K562 (cell line): Measurements from ENCODE around the gene CD2. TPM values are rescaled to one million over a fixed set of nuclear protein-coding genes. Genes with fewer than 3 reads are reported as not detected.

Experiments used
- ILK ChIP-seq: fragments of 450-650 bp; IDR thresholded peaks from 2 replicates; pipeline ENCODE4 v1.6.1; 2016; ENCODE audit warnings: missing genetic modification characterization, low read depth, mild to moderate bottlenecking, missing compliant biosample characterization, moderate library complexity, borderline replicate concordance
- IRF2 ChIP-seq: sonication (generic); formaldehyde crosslinking; IDR thresholded peaks from 2 replicates; pipeline ENCODE4 v1.8.1; 2022; ENCODE audit warnings: mild to moderate bottlenecking, missing genetic modification reagents
- LARP7 ChIP-seq: fragments of 450-650 bp; IDR thresholded peaks from 2 replicates; pipeline ENCODE4 v1.6.1; 2016
- NONO ChIP-seq, 2 experiments: fragments of 200-400 bp in 1 of 2; fragments of 450-650 bp in 1 of 2; formaldehyde crosslinking in 1 of 2; IDR thresholded peaks; 2 replicates each; pipeline ENCODE4 v1.6.1; 2017; ENCODE audit warnings: low read depth in 2 of 2, mild to moderate bottlenecking in 2 of 2, moderate library complexity in 2 of 2, low read length in 1 of 2
- SP1 ChIP-seq: sonication (generic); formaldehyde crosslinking; IDR thresholded peaks from 2 replicates; pipeline ENCODE4 v1.8.1; 2022; ENCODE audit warnings: mild to moderate bottlenecking, missing genetic modification reagents
- ZC3H11A ChIP-seq: IDR thresholded peaks from 2 replicates; pipeline ENCODE4 v1.6.1; 2012; ENCODE audit warnings: low read depth, low read length, improper control_type of control experiment
- ZFP36 ChIP-seq: fragments of 150-350 bp; IDR thresholded peaks from 2 replicates; pipeline ENCODE4 v1.6.1; 2018; ENCODE audit warnings: low read length, low read depth; ENCODE audit not compliant: partially characterized antibody
- ZNF217 ChIP-seq: sonication (generic); formaldehyde crosslinking; IDR thresholded peaks from 2 replicates; pipeline ENCODE4 v1.8.0; 2022; ENCODE audit warnings: mild to moderate bottlenecking, missing genetic modification reagents
- polyA plus RNA-seq, 8 experiments: library from polyadenylated mRNA; depleted of rRNA in 4 of 8; stranded (reverse) in 5 of 8; unstranded in 3 of 8; fragments of >200 nt; fragmentation: Nextera tagmentation in 2 of 8; fragmentation: Illumina TruSeq in 1 of 8; extraction: Ambion mirVana in 2 of 8; extraction: Trizol in 1 of 8; gene quantifications; 2 replicates each; pipeline versions ENCODE4 v1.2.1 to v1.2.3, GENCODE V29; 2011 to 2014; ENCODE audit warnings: inconsistent platforms in 1 of 8, missing spikeins in 1 of 8
- total RNA-seq, 7 experiments: library from RNA; depleted of rRNA in 6 of 7; stranded (reverse); fragments of >200 nt in 6 of 7; fragmentation: Illumina TruSeq in 2 of 7; extraction: Trizol in 2 of 7; gene quantifications; 2 replicates each; pipeline versions ENCODE4 v1.2.1 to v1.2.3, GENCODE V29; 2011 to 2021; ENCODE audit warnings: low replicate concordance in 1 of 7
- TF ChIP-seq, protein P1 (sequence below): fragments of 250-450 bp; sonication (Bioruptor Pico); IDR thresholded peaks from 2 replicates; pipeline ENCODE4 v1.4.0; 2020
- TF ChIP-seq, protein P2 (sequence below): IDR thresholded peaks from 3 replicates; pipeline ENCODE4 v1.6.1; 2011; ENCODE audit warnings: borderline replicate concordance, mild to moderate bottlenecking; ENCODE audit not compliant: insufficient read length, insufficient read depth
- TF ChIP-seq, protein P3 (sequence below): IDR thresholded peaks from 2 replicates; pipeline ENCODE4 v1.6.1; 2014; ENCODE audit warnings: antibody characterized with exemption
- TF ChIP-seq, protein P4 (sequence below): sonication (generic); formaldehyde crosslinking; IDR thresholded peaks from 2 replicates; pipeline ENCODE4 v1.8.1; 2023; ENCODE audit warnings: missing genetic modification reagents, mild to moderate bottlenecking, borderline replicate concordance

The CD2 gene
- total and polyA plus RNA-seq, 9 of the 15 experiments (the other 6 are each of a cell fraction or from before 2014, with no cell fraction given): 0.07 to 0.16 TPM; not detected in 7

DNA sequence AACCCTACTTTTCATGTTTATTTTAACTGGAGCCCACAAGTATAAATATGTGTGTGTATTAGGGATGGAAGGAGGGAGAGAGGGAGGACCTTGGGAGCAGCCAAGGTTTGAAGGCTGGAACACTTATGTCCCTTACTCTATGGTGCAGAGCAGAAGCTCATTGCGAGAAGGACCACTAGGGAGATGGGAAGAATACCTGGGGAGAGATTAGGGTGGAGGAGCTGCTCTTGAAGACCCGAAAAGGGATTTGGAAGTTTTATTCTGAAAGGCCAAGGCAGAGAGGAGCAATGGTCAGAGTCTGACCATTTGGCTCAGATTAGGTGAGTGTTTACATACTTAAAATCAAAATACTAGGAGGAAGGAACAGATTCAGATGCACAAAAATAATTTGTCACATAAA, 8.1 kb downstream of the CD2 start (continued):
- TF ChIP-seq, protein P1, sequence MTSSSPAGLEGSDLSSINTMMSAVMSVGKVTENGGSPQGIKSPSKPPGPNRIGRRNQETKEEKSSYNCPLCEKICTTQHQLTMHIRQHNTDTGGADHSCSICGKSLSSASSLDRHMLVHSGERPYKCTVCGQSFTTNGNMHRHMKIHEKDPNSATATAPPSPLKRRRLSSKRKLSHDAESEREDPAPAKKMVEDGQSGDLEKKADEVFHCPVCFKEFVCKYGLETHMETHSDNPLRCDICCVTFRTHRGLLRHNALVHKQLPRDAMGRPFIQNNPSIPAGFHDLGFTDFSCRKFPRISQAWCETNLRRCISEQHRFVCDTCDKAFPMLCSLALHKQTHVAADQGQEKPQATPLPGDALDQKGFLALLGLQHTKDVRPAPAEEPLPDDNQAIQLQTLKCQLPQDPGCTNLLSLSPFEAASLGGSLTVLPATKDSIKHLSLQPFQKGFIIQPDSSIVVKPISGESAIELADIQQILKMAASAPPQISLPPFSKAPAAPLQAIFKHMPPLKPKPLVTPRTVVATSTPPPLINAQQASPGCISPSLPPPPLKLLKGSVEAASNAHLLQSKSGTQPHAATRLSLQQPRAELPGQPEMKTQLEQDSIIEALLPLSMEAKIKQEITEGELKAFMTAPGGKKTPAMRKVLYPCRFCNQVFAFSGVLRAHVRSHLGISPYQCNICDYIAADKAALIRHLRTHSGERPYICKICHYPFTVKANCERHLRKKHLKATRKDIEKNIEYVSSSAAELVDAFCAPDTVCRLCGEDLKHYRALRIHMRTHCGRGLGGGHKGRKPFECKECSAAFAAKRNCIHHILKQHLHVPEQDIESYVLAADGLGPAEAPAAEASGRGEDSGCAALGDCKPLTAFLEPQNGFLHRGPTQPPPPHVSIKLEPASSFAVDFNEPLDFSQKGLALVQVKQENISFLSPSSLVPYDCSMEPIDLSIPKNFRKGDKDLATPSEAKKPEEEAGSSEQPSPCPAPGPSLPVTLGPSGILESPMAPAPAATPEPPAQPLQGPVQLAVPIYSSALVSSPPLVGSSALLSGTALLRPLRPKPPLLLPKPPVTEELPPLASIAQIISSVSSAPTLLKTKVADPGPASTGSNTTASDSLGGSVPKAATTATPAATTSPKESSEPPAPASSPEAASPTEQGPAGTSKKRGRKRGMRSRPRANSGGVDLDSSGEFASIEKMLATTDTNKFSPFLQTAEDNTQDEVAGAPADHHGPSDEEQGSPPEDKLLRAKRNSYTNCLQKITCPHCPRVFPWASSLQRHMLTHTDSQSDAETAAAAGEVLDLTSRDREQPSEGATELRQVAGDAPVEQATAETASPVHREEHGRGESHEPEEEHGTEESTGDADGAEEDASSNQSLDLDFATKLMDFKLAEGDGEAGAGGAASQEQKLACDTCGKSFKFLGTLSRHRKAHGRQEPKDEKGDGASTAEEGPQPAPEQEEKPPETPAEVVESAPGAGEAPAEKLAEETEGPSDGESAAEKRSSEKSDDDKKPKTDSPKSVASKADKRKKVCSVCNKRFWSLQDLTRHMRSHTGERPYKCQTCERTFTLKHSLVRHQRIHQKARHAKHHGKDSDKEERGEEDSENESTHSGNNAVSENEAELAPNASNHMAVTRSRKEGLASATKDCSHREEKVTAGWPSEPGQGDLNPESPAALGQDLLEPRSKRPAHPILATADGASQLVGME: no peak
- TF ChIP-seq ZNF217 (CRISPR knock-in tag): no peak
- TF ChIP-seq, protein P2, sequence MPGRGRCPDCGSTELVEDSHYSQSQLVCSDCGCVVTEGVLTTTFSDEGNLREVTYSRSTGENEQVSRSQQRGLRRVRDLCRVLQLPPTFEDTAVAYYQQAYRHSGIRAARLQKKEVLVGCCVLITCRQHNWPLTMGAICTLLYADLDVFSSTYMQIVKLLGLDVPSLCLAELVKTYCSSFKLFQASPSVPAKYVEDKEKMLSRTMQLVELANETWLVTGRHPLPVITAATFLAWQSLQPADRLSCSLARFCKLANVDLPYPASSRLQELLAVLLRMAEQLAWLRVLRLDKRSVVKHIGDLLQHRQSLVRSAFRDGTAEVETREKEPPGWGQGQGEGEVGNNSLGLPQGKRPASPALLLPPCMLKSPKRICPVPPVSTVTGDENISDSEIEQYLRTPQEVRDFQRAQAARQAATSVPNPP: no peak
- no peak for TF ChIP-seq SP1 (CRISPR knock-in tag)
- TF ChIP-seq, protein P3, sequence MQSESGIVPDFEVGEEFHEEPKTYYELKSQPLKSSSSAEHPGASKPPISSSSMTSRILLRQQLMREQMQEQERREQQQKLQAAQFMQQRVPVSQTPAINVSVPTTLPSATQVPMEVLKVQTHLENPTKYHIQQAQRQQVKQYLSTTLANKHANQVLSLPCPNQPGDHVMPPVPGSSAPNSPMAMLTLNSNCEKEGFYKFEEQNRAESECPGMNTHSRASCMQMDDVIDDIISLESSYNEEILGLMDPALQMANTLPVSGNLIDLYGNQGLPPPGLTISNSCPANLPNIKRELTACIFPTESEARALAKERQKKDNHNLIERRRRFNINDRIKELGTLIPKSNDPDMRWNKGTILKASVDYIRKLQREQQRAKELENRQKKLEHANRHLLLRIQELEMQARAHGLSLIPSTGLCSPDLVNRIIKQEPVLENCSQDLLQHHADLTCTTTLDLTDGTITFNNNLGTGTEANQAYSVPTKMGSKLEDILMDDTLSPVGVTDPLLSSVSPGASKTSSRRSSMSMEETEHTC: no peak
- no peak for TF ChIP-seq LARP7
- no peak for TF ChIP-seq ZC3H11A
- TF ChIP-seq ILK (tag): no peak
- TF ChIP-seq IRF2 (CRISPR knock-in tag): no peak
- no peak for TF ChIP-seq NONO (IDR thresholded peaks at IDR 0.05; ENCODE audit: low read depth in 2 of 2, low read length in 1 of 2)
- TF ChIP-seq ZFP36: no peak
- TF ChIP-seq, protein P4, sequence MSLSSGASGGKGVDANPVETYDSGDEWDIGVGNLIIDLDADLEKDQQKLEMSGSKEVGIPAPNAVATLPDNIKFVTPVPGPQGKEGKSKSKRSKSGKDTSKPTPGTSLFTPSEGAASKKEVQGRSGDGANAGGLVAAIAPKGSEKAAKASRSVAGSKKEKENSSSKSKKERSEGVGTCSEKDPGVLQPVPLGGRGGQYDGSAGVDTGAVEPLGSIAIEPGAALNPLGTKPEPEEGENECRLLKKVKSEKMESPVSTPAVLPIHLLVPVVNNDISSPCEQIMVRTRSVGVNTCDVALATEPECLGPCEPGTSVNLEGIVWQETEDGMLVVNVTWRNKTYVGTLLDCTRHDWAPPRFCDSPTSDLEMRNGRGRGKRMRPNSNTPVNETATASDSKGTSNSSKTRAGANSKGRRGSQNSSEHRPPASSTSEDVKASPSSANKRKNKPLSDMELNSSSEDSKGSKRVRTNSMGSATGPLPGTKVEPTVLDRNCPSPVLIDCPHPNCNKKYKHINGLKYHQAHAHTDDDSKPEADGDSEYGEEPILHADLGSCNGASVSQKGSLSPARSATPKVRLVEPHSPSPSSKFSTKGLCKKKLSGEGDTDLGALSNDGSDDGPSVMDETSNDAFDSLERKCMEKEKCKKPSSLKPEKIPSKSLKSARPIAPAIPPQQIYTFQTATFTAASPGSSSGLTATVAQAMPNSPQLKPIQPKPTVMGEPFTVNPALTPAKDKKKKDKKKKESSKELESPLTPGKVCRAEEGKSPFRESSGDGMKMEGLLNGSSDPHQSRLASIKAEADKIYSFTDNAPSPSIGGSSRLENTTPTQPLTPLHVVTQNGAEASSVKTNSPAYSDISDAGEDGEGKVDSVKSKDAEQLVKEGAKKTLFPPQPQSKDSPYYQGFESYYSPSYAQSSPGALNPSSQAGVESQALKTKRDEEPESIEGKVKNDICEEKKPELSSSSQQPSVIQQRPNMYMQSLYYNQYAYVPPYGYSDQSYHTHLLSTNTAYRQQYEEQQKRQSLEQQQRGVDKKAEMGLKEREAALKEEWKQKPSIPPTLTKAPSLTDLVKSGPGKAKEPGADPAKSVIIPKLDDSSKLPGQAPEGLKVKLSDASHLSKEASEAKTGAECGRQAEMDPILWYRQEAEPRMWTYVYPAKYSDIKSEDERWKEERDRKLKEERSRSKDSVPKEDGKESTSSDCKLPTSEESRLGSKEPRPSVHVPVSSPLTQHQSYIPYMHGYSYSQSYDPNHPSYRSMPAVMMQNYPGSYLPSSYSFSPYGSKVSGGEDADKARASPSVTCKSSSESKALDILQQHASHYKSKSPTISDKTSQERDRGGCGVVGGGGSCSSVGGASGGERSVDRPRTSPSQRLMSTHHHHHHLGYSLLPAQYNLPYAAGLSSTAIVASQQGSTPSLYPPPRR (CRISPR knock-in tag): no peak
